Ovary (tissue), 3 donors: ENCODE measurements around the gene GALK2.

Experiments used
- EP300 ChIP-seq: sonication (generic); formaldehyde crosslinking; IDR thresholded peaks from one replicate; pipeline ENCODE4 v1.6.1; 2017; ENCODE audit warnings: antibody characterized with exemption
- TF ChIP-seq, protein P1 (sequence below), 3 donors: fragments of 450-650 bp in 2 of 3; fragments of 200-600 bp in 1 of 3; IDR thresholded peaks; one replicate each; pipeline versions ENCODE4 v1.5.1 to v1.8.0; 2016 to 2022; ENCODE audit warnings: antibody characterized with exemption in 3 of 3, mild to moderate bottlenecking in 1 of 3
- donor health status: DM: no; HTN: no; CAD: no.

DNA sequence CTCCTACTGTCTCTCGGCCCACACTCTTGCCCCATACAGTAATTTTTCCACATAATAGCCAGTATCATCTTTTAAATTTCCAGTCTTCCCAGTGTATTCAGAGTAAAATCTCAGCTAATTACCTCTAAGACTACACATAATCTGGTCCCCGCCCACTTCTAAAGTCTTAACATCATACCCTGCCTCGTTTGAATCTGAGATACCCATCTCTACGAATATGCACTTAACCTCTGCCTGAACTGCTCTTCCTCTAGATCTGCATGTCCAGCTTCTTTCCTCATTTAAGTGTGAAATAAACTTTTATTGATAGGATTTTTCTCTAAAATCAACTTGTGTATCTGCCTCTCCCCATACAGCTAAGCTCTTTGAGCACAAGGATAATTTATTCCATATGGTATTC is 49.2 kb upstream of the GALK2 start:
- TF ChIP-seq, protein P1, sequence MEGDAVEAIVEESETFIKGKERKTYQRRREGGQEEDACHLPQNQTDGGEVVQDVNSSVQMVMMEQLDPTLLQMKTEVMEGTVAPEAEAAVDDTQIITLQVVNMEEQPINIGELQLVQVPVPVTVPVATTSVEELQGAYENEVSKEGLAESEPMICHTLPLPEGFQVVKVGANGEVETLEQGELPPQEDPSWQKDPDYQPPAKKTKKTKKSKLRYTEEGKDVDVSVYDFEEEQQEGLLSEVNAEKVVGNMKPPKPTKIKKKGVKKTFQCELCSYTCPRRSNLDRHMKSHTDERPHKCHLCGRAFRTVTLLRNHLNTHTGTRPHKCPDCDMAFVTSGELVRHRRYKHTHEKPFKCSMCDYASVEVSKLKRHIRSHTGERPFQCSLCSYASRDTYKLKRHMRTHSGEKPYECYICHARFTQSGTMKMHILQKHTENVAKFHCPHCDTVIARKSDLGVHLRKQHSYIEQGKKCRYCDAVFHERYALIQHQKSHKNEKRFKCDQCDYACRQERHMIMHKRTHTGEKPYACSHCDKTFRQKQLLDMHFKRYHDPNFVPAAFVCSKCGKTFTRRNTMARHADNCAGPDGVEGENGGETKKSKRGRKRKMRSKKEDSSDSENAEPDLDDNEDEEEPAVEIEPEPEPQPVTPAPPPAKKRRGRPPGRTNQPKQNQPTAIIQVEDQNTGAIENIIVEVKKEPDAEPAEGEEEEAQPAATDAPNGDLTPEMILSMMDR (IDR thresholded peaks at IDR 0.05): no peak
- no peak for TF ChIP-seq EP300
